ENCODE measurements around the gene SLC22A7. TPM values are rescaled to one million over a fixed set of nuclear protein-coding genes. Genes with fewer than 3 reads are reported as not detected.

SLC22A7 gene
- total and polyA plus RNA-seq, 2 experiments from 2014 or later: 0.31 TPM; not detected in 1

DNA sequence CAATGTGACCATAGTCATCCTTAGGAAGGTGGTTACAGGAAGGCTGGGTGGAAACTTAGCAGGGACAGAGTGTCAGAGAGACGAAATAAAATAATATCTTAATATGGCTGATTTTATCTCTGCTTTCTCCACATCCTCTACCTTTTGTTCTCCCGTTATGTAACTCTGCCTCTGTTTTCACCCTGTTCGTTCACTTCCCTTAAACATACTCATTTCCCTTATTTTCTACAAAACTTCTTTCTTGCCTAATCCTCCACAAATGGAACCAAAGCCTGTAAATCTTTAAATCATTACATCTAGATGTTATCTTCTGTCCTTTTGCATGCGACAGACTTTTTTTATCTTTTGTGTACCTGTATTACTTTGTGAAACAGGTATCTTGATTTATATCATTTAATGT, 33.8 kb downstream of the SLC22A7 start:
- H3K4me2 ChIP-seq: no peak overlapping the region
- no peaks in the 10 kb centered on the region for H3K79me2 ChIP-seq (replicated peaks; ENCODE audit: insufficient read depth)
- no peaks in the 10 kb centered on the region; the same call in 1 of the 2 replicates for H4K20me1 ChIP-seq (replicated peaks; ENCODE audit: insufficient read depth)
- ATAC-seq (no peak), DNase-seq (ENCODE audit: low spot score) (no peak)
- no peak overlapping the region for H3K27ac ChIP-seq (ENCODE audit: low read depth)
- TF ChIP-seq CREB1 (CRISPR knock-in tag; IDR thresholded peaks at IDR 0.05; ENCODE audit: low read depth) (no peak), NANOG (IDR thresholded peaks at IDR 0.05; ENCODE audit: borderline replicate concordance) (no peak), JUNB (IDR thresholded peaks at IDR 0.05; ENCODE audit: unreplicated experiment) (no peak), POLR2AphosphoS5 (IDR thresholded peaks at IDR 0.05; ENCODE audit: low read depth) (no peak), EZH2phosphoT487 (IDR thresholded peaks at IDR 0.05; ENCODE audit: unreplicated experiment) (no peak), EZH2 (IDR thresholded peaks at IDR 0.05; ENCODE audit: low read depth, unreplicated experiment) (no peak), ZNF331 (CRISPR knock-in tag; IDR thresholded peaks at IDR 0.05; ENCODE audit: low read depth) (no peak), ZNF114 (CRISPR knock-in tag; IDR thresholded peaks at IDR 0.05) (no peak), ETS1 (IDR thresholded peaks at IDR 0.05) (no peak), STAT1 (IDR thresholded peaks at IDR 0.05; ENCODE audit: unreplicated experiment) (no peak)
- TF ChIP-seq, protein P1, sequence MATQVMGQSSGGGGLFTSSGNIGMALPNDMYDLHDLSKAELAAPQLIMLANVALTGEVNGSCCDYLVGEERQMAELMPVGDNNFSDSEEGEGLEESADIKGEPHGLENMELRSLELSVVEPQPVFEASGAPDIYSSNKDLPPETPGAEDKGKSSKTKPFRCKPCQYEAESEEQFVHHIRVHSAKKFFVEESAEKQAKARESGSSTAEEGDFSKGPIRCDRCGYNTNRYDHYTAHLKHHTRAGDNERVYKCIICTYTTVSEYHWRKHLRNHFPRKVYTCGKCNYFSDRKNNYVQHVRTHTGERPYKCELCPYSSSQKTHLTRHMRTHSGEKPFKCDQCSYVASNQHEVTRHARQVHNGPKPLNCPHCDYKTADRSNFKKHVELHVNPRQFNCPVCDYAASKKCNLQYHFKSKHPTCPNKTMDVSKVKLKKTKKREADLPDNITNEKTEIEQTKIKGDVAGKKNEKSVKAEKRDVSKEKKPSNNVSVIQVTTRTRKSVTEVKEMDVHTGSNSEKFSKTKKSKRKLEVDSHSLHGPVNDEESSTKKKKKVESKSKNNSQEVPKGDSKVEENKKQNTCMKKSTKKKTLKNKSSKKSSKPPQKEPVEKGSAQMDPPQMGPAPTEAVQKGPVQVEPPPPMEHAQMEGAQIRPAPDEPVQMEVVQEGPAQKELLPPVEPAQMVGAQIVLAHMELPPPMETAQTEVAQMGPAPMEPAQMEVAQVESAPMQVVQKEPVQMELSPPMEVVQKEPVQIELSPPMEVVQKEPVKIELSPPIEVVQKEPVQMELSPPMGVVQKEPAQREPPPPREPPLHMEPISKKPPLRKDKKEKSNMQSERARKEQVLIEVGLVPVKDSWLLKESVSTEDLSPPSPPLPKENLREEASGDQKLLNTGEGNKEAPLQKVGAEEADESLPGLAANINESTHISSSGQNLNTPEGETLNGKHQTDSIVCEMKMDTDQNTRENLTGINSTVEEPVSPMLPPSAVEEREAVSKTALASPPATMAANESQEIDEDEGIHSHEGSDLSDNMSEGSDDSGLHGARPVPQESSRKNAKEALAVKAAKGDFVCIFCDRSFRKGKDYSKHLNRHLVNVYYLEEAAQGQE (IDR thresholded peaks at IDR 0.05; ENCODE audit: unreplicated experiment): no peak
- TF ChIP-seq, protein P2, sequence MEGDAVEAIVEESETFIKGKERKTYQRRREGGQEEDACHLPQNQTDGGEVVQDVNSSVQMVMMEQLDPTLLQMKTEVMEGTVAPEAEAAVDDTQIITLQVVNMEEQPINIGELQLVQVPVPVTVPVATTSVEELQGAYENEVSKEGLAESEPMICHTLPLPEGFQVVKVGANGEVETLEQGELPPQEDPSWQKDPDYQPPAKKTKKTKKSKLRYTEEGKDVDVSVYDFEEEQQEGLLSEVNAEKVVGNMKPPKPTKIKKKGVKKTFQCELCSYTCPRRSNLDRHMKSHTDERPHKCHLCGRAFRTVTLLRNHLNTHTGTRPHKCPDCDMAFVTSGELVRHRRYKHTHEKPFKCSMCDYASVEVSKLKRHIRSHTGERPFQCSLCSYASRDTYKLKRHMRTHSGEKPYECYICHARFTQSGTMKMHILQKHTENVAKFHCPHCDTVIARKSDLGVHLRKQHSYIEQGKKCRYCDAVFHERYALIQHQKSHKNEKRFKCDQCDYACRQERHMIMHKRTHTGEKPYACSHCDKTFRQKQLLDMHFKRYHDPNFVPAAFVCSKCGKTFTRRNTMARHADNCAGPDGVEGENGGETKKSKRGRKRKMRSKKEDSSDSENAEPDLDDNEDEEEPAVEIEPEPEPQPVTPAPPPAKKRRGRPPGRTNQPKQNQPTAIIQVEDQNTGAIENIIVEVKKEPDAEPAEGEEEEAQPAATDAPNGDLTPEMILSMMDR (conservative IDR thresholded peaks at IDR 0.05; ENCODE audit: low read depth in 2 of 2): no peak
- TF ChIP-seq, protein P3, sequence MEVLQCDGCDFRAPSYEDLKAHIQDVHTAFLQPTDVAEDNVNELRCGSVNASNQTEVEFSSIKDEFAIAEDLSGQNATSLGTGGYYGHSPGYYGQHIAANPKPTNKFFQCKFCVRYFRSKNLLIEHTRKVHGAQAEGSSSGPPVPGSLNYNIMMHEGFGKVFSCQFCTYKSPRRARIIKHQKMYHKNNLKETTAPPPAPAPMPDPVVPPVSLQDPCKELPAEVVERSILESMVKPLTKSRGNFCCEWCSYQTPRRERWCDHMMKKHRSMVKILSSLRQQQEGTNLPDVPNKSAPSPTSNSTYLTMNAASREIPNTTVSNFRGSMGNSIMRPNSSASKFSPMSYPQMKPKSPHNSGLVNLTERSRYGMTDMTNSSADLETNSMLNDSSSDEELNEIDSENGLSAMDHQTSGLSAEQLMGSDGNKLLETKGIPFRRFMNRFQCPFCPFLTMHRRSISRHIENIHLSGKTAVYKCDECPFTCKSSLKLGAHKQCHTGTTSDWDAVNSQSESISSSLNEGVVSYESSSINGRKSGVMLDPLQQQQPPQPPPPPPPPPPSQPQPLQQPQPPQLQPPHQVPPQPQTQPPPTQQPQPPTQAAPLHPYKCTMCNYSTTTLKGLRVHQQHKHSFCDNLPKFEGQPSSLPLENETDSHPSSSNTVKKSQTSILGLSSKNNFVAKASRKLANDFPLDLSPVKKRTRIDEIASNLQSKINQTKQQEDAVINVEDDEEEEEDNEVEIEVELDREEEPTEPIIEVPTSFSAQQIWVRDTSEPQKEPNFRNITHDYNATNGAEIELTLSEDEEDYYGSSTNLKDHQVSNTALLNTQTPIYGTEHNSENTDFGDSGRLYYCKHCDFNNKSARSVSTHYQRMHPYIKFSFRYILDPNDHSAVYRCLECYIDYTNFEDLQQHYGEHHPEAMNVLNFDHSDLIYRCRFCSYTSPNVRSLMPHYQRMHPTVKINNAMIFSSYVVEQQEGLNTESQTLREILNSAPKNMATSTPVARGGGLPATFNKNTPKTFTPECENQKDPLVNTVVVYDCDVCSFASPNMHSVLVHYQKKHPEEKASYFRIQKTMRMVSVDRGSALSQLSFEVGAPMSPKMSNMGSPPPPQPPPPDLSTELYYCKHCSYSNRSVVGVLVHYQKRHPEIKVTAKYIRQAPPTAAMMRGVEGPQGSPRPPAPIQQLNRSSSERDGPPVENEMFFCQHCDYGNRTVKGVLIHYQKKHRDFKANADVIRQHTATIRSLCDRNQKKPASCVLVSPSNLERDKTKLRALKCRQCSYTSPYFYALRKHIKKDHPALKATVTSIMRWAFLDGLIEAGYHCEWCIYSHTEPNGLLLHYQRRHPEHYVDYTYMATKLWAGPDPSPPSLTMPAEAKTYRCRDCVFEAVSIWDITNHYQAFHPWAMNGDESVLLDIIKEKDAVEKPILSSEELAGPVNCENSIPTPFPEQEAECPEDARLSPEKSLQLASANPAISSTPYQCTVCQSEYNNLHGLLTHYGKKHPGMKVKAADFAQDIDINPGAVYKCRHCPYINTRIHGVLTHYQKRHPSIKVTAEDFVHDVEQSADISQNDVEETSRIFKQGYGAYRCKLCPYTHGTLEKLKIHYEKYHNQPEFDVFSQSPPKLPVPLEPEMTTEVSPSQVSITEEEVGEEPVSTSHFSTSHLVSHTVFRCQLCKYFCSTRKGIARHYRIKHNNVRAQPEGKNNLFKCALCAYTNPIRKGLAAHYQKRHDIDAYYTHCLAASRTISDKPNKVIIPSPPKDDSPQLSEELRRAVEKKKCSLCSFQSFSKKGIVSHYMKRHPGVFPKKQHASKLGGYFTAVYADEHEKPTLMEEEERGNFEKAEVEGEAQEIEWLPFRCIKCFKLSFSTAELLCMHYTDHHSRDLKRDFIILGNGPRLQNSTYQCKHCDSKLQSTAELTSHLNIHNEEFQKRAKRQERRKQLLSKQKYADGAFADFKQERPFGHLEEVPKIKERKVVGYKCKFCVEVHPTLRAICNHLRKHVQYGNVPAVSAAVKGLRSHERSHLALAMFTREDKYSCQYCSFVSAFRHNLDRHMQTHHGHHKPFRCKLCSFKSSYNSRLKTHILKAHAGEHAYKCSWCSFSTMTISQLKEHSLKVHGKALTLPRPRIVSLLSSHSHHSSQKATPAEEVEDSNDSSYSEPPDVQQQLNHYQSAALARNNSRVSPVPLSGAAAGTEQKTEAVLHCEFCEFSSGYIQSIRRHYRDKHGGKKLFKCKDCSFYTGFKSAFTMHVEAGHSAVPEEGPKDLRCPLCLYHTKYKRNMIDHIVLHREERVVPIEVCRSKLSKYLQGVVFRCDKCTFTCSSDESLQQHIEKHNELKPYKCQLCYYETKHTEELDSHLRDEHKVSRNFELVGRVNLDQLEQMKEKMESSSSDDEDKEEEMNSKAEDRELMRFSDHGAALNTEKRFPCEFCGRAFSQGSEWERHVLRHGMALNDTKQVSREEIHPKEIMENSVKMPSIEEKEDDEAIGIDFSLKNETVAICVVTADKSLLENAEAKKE (CRISPR knock-in tag; IDR thresholded peaks at IDR 0.05): no peak
- H2AFZ ChIP-seq: no peak overlapping the region
- no peak overlapping the region for H3K27ac Mint-ChIP-seq
- H3K4me3 Mint-ChIP-seq: no peak overlapping the region
- no peak overlapping the region for H3K4me3 ChIP-seq
- no peaks in the 10 kb centered on the region for H3K36me3 ChIP-seq (ENCODE audit: insufficient read depth)
- H3K27me3 ChIP-seq (ENCODE audit: insufficient read depth): no peaks in the 10 kb centered on the region
- no peaks in the 10 kb centered on the region for H3K9me2 ChIP-seq (ENCODE audit: insufficient read depth)
- H3K36me3 Mint-ChIP-seq (ENCODE audit: low read depth): no peaks in the 10 kb centered on the region
- no peaks in the 10 kb centered on the region for H3K9me3 Mint-ChIP-seq
- H3K4me1 Mint-ChIP-seq: peaks cover 2% of the 10 kb centered on the region; the same call in 2 of the 3 replicates
- H3F3A ChIP-seq (replicated peaks; ENCODE audit: low read depth): no peaks in the 10 kb centered on the region
- no peaks in the 10 kb centered on the region for H3K4me1 ChIP-seq (ENCODE audit: insufficient read depth)
- peaks cover 1% of the 10 kb centered on the region for H3K27me3 Mint-ChIP-seq (ENCODE audit: insufficient read depth, low read depth, poor library complexity)
